Thyroid gland (tissue), 4 donors: ENCODE measurements around the gene ROPN1B. TPM values are rescaled to one million over a fixed set of nuclear protein-coding genes. Genes with fewer than 3 reads are reported as not detected.

Experiments
- DNase-seq, 2 donors: peaks; one replicate each; pipeline ENCODE4 v3.0.0-alpha.2; 2019
- H3K27ac ChIP-seq, 3 donors: fragments of 200-600 bp; sonication (generic); 1 replicate in 2 of 3; 2 replicates in 1 of 3; pipeline ENCODE4 v1.5.1; 2016 to 2019; ENCODE audit warnings: mild to moderate bottlenecking in 1 of 3, moderate library complexity in 1 of 3
- H3K27me3 ChIP-seq: fragments of 200-600 bp; sonication (generic); one replicate; pipeline ENCODE4 v1.5.1; 2019
- H3K36me3 ChIP-seq, 2 donors: fragments of 200-600 bp; sonication (generic); one replicate each; pipeline ENCODE4 v1.5.1; 2016 to 2019
- H3K4me1 ChIP-seq, 2 donors: fragments of 200-600 bp; sonication (generic); one replicate each; pipeline ENCODE4 v1.5.1; 2017 to 2019
- H3K4me3 ChIP-seq, 3 donors: fragments of 200-600 bp; sonication (generic); replicated peaks in 1 of 3; 1 replicate in 2 of 3; 2 replicates in 1 of 3; pipeline ENCODE4 v1.5.1; 2016; ENCODE audit warnings: mild to moderate bottlenecking in 1 of 3
- H3K9me3 ChIP-seq: fragments of 200-600 bp; sonication (generic); one replicate; pipeline ENCODE4 v1.5.1; 2017
- POLR2A ChIP-seq, 2 donors: fragments of 450-650 bp; IDR thresholded peaks; one replicate each; pipeline ENCODE4 v1.6.1; 2017; ENCODE audit warnings: antibody characterized with exemption in 2 of 2, mild to moderate bottlenecking in 2 of 2, moderate library complexity in 1 of 2
- WGBS, 2 donors: methylation state at CpG; one replicate each; pipeline ENCODE4 v1.1.5; 2017; 5-methylcytosine and 5-hydroxymethylcytosine counted together
- intact Hi-C: fragments of 100-400 bp; cut with DNase I; formaldehyde crosslinking; loops from one replicate; pipeline ENCODE4 v1.15.1; 2023
- total RNA-seq, 4 donors: library from RNA; depleted of rRNA; stranded (reverse); fragments of >200 nt; gene quantifications; one replicate each; pipeline ENCODE4 v1.2.3, GENCODE V29; 2016
- TF ChIP-seq, protein P1 (sequence below), 6 experiments: fragments of 200-600 bp in 3 of 6; fragments of 450-650 bp in 3 of 6; sonication (generic) in 3 of 6; IDR thresholded peaks; one replicate each; pipeline ENCODE4 v1.5.1; 2016 to 2019; ENCODE audit warnings: antibody characterized with exemption in 6 of 6, mild to moderate bottlenecking in 2 of 6, inconsistent platforms in 1 of 6, moderate library complexity in 1 of 6

The ROPN1B gene
- total RNA-seq, 4 donors from 2014 or later, result 0.54 to 2.4 (median 1.5) TPM

DNA sequence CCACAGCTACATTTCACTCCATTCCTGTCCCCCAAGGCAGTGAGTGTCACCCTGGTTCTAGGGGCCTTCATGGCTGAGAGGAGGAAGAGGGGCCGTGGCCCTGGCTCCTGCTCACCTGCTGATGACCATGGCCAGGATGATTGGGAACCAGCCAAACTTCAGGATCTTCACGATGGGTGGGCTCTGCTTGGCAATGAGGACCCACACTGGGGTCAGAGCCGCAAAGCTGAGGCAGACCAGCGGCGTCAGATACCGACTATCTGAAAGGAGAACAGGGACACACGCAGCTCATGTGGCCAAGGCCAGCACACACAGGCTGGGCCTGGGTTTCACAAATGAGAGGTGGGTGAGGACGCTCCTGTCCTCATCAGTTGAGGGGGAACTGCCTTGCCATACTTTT lies 47.6 kb downstream of the ROPN1B start:
- DNase-seq, result no peak
- no peak overlapping the region for H3K4me3 ChIP-seq
- intact Hi-C loops, result no loop called here
- WGBS, 2 donors, result 92 to 97% methylated on average over 5 to 8 of the region's 8 CpGs
- H3K4me1 ChIP-seq, result no peaks in the 10 kb centered on the region
- TF ChIP-seq POLR2A (IDR thresholded peaks at IDR 0.05), result no peak
- TF ChIP-seq, protein P1, sequence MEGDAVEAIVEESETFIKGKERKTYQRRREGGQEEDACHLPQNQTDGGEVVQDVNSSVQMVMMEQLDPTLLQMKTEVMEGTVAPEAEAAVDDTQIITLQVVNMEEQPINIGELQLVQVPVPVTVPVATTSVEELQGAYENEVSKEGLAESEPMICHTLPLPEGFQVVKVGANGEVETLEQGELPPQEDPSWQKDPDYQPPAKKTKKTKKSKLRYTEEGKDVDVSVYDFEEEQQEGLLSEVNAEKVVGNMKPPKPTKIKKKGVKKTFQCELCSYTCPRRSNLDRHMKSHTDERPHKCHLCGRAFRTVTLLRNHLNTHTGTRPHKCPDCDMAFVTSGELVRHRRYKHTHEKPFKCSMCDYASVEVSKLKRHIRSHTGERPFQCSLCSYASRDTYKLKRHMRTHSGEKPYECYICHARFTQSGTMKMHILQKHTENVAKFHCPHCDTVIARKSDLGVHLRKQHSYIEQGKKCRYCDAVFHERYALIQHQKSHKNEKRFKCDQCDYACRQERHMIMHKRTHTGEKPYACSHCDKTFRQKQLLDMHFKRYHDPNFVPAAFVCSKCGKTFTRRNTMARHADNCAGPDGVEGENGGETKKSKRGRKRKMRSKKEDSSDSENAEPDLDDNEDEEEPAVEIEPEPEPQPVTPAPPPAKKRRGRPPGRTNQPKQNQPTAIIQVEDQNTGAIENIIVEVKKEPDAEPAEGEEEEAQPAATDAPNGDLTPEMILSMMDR (IDR thresholded peaks at IDR 0.05), result no peak
- no peak overlapping the region for H3K27ac ChIP-seq
- H3K27me3 ChIP-seq, result no peaks in the 10 kb centered on the region
- H3K9me3 ChIP-seq, result no peaks in the 10 kb centered on the region
- H3K36me3 ChIP-seq, result peaks cover 0 to 4% of the 10 kb centered on the region in 2 donors

DNA sequence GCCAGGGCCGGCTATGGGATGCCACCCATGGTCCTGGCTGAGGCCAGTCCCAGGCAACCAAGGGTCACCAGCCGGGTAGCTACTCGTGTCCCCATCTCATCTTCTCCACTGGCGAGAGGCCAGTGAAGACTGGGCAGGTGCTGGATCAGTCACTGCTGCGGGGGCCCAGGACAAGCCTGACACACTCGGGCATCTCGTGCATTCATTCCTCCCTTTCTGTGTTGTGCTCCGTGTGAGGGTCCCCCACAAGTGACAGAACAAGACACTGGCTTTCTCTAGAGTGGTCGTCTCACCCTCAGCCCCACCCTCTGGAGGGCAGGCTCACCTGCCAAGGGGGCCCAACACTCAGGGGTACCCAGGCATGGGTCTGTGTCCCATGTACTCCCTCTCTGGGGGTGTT lies 48.4 kb downstream of the ROPN1B start:
- H3K4me3 ChIP-seq, result no peak overlapping the region

DNA sequence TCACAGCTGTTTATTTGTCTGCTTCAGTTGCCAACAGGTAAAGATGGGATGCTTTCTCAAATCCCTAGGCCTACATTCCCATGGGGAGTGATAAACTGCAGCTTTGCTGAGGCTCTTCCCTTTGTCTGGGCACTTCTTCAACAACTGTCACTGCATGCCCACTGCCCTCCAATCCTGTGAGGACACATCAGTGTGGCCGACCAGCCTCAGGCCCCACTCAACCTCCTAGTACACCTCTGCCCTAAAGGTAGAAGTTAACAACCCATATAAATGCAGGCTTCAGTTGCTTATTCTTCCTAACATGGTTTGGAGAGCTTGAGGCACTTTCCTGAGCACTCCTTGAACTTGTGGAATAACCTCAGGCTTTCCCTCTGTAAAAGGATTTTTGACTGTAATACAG lies 49.6 kb downstream of the ROPN1B start:
- intact Hi-C loops, result no loop called here
- no peak for DNase-seq
- H3K9me3 ChIP-seq, result no peaks in the 10 kb centered on the region
- no peak overlapping the region for H3K4me3 ChIP-seq
- H3K27me3 ChIP-seq, result no peaks in the 10 kb centered on the region
- WGBS, 2 donors, result 82 to 100% methylated on average over 1 of the region's 1 CpG
- TF ChIP-seq, protein P1 (IDR thresholded peaks at IDR 0.05), result no peak
- no peak for TF ChIP-seq POLR2A (IDR thresholded peaks at IDR 0.05)
- no peak overlapping the region for H3K27ac ChIP-seq
- H3K4me1 ChIP-seq, result no peaks in the 10 kb centered on the region
- peaks cover 4 to 10% of the 10 kb centered on the region in 2 donors for H3K36me3 ChIP-seq

More for the DNA sequence above, 48.4 kb downstream of the ROPN1B start:
- Histone ChIP-seq H3K36me3 (peaks cover 0 to 4% of the 10 kb centered on the region in 2 donors), H3K27me3 (no peaks in the 10 kb centered on the region), H3K9me3 (no peaks in the 10 kb centered on the region), H3K4me1 (no peaks in the 10 kb centered on the region), H3K27ac (no peak overlapping the region)
- TF ChIP-seq, protein P1 (IDR thresholded peaks at IDR 0.05), result no peak
- TF ChIP-seq POLR2A (IDR thresholded peaks at IDR 0.05), result no peak
- no peak for DNase-seq
- intact Hi-C loops, result no loop called here
- 92 to 97% methylated on average over 9 of the region's 9 CpGs for WGBS, 2 donors

DNA sequence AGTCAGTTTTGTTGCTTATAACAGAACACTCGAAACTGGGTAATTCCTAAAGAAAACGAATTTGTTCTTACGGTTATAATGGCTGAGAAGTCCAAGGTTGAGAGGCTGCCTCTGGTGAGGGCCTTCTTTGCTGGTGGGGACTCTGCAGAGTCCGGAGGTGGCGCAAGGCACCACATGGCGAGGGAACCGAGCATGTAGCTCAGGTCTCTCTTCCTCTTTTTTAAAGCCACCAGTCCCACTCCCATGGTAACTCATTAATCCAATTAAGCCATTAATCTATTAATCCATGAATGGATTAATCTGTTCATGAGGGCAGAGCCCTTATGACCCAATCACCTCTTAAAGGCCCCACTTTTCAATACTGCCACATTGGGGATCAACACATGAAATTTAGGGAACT lies 50.0 kb downstream of the ROPN1B start:
- no peak for DNase-seq
- no peaks in the 10 kb centered on the region for H3K4me1 ChIP-seq
- H3K27me3 ChIP-seq, result no peaks in the 10 kb centered on the region
- no peak for TF ChIP-seq POLR2A (IDR thresholded peaks at IDR 0.05)
- TF ChIP-seq, protein P1 (IDR thresholded peaks at IDR 0.05), result no peak
- H3K27ac ChIP-seq, result no peak overlapping the region
- intact Hi-C loops, result no loop called here
- H3K4me3 ChIP-seq, result no peak overlapping the region
- H3K9me3 ChIP-seq, result no peaks in the 10 kb centered on the region
- WGBS, 2 donors, result 94 to 96% methylated on average over 7 of the region's 7 CpGs
- H3K36me3 ChIP-seq, result peaks cover 4 to 10% of the 10 kb centered on the region in 2 donors

DNA sequence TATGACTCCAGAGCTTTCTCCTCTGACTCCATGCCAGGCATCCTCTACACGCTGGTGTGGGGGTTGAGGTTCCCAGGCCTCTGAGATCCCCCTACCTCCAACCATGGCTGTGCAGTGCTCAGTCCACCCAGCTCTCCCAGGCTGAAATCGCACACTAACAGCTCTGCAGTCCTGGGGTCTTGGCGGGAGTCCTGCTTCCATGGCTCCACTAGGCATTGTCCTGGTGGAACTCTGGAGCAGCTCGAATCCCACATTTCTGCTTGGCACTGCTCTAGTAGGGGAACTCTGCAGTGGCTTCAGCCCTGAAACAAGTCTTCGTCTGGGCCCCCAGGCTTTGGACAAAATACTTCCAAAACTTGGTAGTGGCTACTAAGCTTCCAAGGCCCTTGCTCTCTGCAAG lies 50.7 kb downstream of the ROPN1B start:
- intact Hi-C loops, result no loop called here
- no peaks in the 10 kb centered on the region for H3K9me3 ChIP-seq
- no peaks in the 10 kb centered on the region for H3K4me1 ChIP-seq
- WGBS, 2 donors, result 81 to 90% methylated on average over 4 to 5 of the region's 5 CpGs
- peaks cover 1 to 10% of the 10 kb centered on the region in 2 donors for H3K36me3 ChIP-seq
- H3K27ac ChIP-seq, result no peak overlapping the region
- H3K4me3 ChIP-seq, result no peak overlapping the region
- DNase-seq, result no peak
- TF ChIP-seq, protein P1 (IDR thresholded peaks at IDR 0.05), result no peak
- TF ChIP-seq POLR2A (IDR thresholded peaks at IDR 0.05), result no peak
- no peaks in the 10 kb centered on the region for H3K27me3 ChIP-seq
